Eye (tissue), 1 donor: ENCODE data around the gene GMCL1.
"Not testable (repeated sequence)": the region's sequence is repeated elsewhere in the genome, so short reads cannot be mapped to it uniquely, and the experiment has no call there.

Experiments
- DNase-seq: peaks from one replicate; pipeline ENCODE4 v3.0.0-alpha.2; 2015

GMCL1 gene, protein sequence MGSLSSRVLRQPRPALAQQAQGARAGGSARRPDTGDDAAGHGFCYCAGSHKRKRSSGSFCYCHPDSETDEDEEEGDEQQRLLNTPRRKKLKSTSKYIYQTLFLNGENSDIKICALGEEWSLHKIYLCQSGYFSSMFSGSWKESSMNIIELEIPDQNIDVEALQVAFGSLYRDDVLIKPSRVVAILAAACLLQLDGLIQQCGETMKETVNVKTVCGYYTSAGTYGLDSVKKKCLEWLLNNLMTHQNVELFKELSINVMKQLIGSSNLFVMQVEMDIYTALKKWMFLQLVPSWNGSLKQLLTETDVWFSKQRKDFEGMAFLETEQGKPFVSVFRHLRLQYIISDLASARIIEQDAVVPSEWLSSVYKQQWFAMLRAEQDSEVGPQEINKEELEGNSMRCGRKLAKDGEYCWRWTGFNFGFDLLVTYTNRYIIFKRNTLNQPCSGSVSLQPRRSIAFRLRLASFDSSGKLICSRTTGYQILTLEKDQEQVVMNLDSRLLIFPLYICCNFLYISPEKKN

DNA sequence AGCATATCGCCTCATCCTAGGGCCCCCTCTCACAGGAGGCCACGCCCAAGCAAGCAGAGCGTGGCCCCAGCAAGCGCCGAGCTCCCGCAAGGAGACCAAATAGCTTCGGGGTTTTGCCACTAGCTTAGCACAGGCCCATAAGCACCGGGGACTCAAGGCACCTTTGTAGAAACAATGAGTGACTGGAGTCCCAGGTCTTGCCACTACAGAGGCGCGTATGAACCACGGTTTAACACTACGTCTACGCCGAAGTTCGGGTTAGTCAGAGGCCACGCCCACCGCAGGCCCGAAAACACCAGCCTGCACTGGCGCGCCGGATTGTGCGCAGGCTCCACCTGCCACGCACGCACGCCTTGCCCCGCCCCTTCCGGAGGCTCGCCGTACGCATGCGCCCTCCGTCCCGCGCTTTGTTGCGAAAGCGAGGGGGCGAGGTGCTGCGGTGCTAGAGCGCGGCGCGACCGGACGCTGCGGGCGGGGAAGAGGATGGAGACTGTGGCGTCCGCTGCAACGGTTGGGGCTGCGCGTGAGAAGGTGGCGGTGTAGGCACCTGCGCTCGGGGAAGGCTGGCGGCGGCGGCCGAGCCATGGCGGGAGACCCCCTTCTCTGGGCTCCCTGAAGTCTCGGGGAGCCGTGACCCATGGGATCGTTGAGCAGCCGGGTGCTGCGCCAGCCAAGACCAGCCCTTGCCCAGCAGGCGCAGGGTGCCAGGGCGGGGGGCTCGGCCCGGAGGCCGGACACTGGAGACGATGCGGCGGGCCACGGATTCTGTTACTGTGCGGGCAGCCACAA, at the start of gene GMCL1:
TSS of gene GMCL1 (plus strand) at position 405 of the 789 bp plus-strand sequence. CDS start at position 638, 233 bp downstream.
- peak; percentile 98 for DNase-seq

DNA sequence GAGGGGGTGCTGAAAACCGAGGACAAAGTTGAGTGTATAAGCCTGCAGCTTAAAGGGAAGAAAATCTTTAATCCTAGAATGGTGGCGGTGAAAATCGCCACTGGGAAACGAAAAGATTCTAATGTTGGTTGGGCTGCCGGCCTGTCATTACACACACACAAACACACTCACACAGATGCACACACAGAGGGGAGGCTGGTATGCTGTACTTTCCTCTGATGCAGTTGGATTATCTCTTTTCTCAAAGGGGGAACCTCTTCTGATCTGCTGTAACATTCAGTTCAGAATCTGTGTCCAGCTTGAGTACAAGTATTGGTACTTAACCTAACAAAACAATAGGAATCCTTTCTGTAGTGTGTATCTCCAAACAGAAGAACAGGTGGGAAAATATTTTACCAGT, 48.5 kb upstream of the GMCL1 start:
- DNase-seq: no peak

DNA sequence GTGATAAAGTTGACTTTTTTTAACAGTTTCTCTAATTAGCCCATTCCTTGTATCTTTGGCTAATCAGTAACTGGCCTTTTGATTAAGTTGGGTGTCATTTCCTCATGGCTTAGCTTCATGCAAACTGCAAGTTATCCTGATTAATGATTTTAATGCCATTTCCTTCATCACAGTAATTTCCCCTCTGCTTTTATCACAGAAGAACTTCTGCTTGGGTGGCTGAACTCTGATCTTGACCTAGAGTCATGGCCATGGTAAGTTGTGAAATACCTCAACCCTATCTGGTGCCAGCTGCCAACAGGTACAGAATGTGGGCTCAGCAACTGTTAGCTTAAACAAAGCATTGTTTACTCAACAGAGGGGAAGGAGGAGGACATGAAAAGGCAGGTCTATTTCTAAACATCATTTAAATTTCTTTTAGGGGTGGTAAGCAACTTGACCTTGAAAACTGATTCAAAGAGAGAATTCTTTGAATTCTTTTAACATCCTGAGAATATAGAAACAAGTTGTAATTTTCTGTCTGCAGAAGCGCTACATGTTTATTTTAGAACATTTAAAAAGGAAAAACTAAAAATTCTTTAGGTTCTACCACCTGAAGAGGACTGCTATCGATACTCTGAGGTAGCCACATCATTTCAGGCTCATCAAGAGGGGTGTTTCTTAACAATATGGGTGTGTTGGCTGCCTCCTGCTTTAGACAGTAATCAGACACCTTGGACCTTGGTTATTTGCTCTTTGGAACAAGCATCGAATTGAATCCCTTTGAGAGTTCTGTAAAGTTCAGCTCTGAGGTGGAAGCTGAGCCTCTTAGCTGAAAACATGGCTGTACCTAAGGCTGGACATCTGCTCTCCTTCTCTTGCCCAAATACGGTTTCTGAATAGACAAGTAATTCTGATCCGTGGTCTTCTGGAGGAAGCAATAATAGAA, 47.9 kb upstream of the GMCL1 start:
- no peak for DNase-seq

DNA sequence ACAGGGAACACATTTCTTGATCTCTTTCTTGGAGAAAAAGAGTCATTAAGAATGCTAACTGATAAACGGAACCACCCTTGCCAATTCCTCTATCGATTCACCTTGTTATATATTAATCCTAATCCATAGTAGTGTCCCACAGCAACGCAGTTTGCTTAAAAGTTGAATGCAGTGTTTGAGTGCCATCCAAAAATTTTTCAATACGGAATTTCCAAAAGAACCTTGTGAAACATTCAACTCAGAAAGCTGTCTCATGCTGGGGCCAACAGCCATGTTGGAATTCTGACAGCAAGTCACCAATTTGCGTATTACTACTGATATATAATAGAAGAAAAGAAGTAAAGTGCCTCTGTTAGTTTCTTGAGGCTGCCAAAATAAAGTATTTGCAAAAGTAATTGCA, 45.2 kb upstream of the GMCL1 start:
- no peak for DNase-seq

DNA sequence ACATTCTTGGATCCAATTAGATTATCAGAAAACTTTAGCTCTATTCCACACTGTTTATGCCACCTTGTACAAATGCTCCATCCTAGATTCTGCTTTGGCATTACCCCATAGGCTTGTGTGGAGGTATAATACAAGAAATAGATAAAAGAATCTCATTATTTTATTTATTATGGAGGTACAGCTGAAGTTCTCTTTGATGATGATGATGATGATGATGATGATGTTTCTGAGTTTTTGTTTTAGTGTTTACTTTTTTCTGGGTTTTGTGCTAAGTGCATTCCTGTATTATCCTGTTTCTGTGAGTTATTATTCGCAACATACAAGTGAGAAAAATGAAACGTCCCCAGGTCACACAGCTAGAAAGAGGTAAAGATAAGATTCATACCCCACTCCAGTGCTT, 44.1 kb upstream of the GMCL1 start:
- no peak for DNase-seq

DNA sequence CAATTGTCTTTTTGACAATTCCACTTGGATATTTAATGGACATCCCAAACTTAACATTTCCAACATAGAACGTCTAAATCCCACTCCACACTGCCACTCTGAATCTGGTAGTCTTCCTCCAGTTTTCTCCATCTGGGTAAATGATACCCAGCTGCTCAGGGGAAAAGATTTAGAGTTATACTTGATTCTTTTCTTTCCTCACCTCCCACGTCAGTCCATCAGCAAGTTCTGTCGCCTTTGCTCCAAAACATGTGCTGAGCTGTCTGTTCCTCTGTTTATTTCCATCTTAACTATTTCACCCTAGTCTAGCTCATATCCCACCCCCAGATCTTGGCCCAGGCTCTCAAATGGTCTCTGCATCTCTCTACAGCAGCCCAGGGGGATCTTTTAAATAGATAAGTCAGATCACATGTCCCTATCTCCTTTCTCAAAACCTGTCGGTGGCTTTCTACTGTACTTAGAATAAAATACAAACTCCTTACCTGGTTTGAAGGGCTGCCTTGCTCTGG, 43.4 kb upstream of the GMCL1 start:
- no peak for DNase-seq

DNA sequence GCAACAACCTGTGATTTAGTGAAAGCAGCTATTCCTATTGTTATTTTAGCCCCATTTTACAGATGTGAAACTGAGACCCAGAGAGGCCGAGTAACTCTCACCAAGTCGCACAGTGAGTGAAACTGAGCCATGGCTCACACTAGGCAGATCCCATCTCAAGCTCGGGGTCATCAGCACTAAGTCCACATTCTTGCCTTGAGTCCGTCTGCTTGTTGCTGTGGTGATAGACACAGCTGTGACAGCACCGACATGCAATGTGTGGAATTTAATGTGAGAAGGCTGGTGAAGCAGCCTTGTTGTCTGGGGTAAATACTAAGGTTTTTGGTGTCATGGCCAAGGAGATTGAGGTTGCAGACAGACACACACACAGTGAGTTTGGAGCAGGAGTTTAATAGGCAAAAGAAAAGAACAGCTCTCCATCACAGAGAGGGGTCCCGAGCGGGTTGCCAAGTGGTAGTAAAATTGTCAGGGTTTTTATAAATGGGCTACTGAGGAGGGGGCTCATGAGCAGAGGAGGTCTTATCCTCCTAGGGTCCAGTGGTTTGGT, 40.2 kb upstream of the GMCL1 start:
- DNase-seq: peak; percentile 76

DNA sequence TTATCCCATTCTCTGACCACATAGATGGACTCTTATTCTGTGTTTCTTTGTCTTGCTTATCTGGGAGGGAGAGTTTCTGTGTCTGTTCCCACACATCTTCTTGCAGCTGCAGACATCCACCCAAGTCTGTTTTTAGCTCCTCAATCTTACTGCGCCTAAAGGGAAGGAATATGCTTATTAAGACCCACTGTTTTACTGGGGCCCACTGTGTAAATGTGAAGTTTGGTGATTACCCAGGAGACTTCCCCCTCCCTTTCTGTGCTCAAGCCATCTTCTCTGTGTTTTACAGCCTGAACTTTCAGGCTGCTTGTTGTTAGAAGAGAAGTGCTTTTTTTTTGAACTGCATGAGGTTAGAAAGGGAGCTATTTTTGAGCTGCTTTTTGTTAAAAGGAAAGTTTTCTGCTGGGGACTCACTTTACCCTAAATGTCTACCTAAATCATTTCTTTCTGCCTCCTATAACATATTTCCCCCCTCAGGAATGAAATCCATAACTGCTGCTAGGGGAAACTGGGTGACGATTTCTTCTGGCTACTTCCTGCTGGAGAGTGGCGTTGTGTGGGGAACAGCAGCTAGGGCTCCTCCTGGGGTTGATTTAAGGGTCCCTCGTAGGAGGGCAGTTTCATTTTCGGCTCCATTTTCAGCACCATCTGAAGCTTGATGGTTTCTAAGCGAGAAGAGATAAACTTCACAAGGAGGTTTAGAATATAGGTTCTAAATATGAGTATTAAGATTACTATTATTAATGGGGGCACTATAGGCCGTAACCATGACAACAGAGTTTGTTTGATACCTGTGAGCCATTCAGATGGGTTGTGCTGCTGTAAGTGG, 39.5 kb upstream of the GMCL1 start:
- DNase-seq: peak; percentile 68

DNA sequence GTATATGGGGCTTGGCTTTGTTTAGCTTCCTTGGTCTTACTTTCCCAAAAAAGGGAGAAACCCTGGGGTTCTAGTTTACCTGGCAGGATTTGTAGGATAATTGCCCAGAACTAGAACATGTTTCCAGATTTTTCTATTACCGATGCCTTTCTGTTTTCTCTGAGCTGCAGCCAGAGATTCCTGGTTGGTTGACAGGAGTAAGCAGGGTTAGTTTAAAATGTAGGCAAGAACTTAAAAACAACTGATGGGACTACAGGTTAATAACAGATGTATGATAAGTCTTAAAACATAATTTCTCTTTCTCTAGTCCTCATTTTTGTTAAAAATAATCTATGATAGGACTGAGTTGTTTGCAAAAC, 38.9 kb upstream of the GMCL1 start:
- peak; percentile 21 for DNase-seq

DNA sequence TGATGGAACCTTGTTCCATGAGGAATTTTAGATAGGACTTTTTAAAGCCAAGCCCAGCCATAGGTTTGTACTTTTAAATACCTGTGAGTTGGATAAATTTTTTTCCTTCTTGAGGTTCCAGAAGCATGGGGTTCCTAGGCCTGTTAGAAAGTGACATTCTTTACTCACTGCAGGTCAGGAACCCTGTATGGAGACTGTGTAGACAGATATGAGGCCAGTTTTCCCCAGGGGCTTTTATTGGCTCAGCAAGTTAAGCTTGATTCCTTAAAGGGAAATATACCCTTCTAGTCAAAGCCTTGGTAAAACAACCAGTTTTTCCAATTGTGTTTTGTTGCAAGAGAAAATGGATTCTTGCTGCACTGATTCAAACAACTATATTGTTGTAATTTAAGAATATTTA, 38.4 kb upstream of the GMCL1 start:
- DNase-seq: peak; percentile 29

DNA sequence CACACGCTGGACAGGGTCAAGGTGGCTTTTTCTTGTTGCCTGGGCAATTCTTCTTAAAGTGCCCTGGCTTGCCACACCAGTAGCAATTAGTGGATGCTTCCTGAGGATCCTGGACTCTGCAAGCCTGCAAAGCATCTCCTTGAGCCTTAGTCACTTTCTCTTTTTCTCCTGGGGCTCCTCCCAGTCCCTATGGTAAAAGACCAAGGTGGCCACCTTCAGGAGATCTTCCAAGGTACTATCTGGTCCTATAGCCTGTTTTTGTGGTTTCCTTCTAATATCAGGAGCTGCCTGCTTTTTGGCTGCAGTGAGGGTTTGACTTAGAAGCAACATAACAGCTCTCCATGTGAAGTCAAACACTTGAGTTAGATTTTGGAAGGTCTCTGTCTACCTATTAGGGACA, 33.3 kb upstream of the GMCL1 start:
- no peak for DNase-seq

DNA sequence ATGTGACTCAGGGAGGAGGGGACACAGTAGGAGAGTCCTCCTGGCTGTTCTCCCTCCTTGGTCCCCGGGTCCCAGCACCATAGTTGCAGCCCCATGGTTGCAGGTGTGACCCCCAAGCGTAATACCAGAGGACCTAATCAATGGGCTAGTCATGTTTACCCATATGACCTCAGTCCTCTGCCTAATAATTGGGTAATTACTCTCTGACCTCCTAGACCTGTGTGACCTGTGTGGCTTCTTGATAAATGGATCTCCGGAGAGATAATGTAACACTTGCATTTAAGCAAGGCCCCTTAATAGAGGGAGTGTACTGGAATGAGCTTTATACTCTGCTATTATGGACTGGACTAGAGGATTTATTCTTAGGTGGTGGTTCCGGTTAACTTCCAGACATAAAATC, 32.2 kb upstream of the GMCL1 start:
- DNase-seq: no peak

DNA sequence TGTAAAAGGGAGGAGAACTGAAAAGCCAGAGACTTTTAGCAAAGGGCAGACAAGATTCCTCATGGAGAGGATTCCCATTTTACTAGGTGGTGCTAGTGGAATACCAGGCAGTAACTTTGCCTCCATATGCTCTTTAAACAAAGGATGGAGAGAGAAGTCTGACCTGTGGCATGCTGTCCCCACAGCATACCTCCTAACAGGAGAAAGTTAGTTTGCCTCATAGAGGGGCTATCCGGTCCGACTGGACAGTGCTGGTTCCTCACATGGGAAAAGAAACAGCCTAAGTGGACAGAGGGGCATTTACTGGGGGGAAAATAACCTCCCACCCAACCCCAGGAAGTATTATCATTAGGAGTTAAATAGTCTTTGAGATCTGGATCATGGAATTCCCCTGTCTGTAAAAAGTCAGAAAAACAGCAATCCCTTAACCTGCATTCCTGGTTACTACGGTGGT, 31.6 kb upstream of the GMCL1 start:
- no peak for DNase-seq

DNA sequence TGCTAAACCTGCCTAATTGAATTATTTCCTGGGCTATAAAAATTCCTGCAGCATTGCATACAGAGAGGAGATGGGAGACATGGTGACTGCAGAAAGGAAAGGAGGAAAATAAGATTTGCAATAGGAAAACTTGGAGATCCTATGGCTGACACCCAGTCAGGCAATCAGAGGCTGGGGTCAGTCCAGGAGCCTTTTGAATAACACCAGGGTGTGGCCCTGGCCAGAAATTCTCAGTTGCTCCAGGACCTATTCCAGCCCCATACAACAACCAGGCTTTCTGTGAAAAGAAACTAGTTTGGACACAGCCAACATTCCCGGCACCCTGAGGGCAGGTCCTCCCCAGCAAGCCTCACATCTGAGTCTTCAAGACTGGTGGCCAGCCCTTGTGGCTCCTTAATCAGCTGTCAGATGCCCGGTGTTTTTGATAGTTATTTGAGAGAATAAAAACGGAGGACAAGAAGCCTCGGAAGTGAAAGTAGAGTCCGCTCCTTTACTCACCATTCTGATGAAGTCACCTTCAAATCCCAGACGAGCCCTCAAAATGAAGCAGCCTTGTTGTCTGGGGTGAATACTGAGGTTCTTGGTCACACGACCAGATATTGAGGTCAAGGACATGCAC, 31.1 kb upstream of the GMCL1 start:
- DNase-seq: peak; percentile 56

DNA sequence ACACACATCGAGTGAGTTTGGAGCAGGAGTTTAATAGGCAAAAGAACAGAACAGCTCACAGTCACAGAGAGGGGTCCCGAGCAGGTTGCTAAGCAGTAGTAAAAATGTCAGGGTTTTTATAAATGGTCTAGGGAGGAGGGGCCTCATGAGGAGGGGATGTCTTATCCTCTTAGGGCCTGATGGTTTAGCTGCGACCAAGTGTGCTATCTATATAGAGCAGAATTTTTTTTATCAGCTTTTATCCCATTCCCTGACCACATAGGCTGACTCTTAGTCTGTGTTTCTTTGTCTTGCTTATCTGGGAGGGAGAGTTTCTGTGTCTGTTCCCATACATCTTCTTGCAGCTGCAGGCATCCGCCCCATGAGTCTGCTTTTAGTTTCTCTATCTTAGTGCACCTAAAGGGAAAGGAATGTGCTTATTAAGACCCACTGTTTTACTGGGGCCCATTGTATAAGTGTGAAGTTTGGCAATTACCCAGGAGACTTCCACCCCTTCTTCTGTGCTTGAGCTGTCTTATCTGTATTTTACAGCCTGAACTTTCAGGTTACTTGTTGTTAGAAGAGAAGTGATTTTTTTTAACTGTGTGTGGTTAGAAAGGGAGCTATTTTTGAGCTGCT, 30.4 kb upstream of the GMCL1 start:
- DNase-seq: peak; percentile 46

DNA sequence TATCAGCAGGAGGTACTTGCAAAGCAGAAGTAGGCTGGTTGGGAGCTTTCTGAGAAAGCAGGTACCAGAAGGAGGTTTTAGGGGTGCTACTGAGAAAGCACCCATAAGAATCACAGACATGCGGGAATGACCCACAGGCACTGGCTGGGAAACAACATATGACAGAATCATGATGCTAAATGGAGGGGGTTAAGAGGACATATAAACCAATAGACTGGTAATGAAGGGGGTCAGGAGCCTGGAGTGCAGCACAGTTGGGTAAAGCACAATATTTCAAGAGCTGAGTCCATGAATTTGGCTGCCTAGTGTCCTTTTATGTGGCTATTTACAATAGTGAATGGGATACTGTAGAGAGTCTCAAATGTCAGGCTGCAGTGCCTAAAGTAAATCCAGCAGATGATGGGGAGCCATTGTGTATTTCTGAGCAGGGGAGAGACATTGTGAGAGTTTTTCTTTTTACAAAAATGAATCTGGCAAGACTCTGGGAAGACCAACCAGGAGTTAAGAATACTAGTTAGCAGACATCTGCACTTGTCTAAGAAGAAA, 27.6 kb upstream of the GMCL1 start:
- DNase-seq: no peak

DNA sequence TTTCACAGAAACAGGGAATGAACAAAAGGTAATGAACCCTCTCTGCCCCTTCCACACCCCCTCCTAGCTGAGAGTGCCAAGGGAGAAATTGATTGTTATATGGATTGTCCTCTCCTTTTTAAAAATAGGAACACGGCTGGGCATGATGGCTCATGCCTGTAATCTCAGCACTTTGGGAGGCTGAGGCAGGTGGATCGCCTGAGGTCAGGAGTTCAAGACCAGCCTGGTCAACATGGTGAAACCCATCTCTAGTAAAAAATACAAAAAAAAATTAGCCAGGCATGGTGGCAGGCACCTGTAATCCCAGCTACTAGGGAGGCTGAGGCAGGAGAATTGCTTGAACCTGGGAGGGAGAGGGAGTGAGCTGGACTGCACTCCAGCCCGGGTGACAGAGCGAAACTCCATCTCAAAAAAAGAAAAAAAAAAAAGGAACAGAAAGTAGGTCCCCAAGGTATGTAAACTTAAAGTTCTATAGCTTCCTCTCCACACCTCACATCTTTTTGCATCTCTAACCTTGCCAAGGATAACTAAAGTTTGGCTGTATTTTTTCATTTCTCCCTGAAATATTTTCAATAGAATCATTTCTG, 26.6 kb upstream of the GMCL1 start:
- DNase-seq: not testable (repeated sequence)

DNA sequence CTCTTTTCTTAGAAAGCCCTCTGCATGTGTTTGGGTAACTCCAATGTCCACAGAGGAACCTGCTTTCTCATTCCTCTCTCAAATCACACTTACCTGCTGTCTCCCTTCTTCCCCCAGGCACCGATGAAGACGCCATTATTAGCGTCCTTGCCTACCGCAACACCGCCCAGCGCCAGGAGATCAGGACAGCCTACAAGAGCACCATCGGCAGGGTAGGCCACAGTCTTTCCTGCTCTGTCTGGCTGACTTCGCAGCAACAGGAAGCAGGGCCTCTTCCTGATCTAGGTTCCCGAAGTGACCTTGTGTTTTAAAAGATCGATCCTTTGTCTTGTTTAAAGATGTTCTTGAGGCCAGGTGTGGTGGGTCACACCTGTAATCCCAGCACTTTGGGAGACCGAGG, 25.0 kb upstream of the GMCL1 start:
- DNase-seq: no peak

DNA sequence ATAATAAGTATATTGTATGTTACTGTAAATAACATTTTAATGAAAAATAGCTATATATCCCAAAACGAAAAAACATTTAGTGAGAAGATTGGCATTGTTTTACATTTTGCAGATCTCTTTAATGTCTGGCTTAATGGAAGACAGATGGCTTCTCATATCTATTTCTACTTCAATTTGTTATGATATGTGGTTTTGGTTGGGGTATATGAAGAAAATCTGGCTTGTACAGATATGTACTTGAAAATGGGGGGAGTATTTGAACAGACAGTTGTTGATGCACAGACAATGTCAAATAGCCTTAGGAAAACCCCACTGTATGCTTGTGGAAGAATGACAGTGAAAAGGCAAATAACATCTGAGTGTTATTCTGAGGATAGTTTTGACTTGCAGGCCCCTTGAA, 23.6 kb upstream of the GMCL1 start:
- DNase-seq: no peak
